Epithelial cell of esophagus (primary cell): ENCODE results near the gene GRB2.
"Not testable (repeated sequence)": the region's sequence is repeated elsewhere in the genome, so short reads cannot be mapped to it uniquely, and the experiment has no call there.

Source experiments
- DNase-seq: peaks from one replicate; pipeline ENCODE4 v3.0.0; 2010; ENCODE audit warnings: low read depth
- H3K4me3 ChIP-seq: 2 replicates; pipeline ENCODE4 v1.5.1; 2011; ENCODE audit warnings: mild to moderate bottlenecking, low read length, control low read depth
- CTCF ChIP-seq: IDR thresholded peaks from 2 replicates; pipeline ENCODE4 v1.5.1; 2011; ENCODE audit warnings: low read depth, mild to moderate bottlenecking, low read length, control low read depth, inconsistent platforms; ENCODE audit not compliant: insufficient read depth; ENCODE audit errors: missing control alignments

GRB2 gene

GRCh38 chr17:75287221-75287620 is 118.3 kb downstream of the GRB2 start:
- H3K4me3 ChIP-seq, result no peak overlapping the region
- DNase-seq, result no peak
- TF ChIP-seq CTCF, result no peak

- no peak overlapping the region for H3K4me3 ChIP-seq
- TF ChIP-seq CTCF, result no peak
- DNase-seq, result no peak
These were observed 120.4 kb downstream of the GRB2 start for GRCh38 chr17:75285123-75285522.

- not testable (repeated sequence) for H3K4me3 ChIP-seq
These were observed 125.3 kb downstream of the GRB2 start for GRCh38 chr17:75280189-75280588.

DNA sequence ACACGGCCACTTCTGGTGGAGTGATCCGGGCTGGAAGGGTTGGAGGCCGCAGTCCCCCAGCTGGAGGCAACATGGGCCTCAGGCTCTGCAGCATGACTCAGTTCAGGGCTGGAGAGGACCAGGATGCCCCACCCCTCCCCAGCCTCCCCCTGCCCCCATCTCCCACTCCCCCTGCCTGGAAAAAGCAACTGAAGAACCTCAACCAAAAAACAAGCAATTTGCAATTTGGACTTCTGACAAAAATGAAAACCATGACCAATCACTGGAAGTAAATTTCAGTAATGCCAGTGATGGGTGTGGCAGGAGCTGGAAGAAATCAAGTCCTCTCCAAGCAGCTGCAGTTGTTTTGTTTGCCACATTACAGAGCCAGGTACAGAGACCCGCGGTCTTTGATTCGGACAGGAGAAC is 127.8 kb downstream of the GRB2 start:
- DNase-seq, result peak; percentile 25
- no peak for TF ChIP-seq CTCF
- H3K4me3 ChIP-seq, result no peak overlapping the region

More at GRCh38 chr17:75280189-75280588, 125.3 kb downstream of the GRB2 start:
- not testable (repeated sequence) for DNase-seq

DNA sequence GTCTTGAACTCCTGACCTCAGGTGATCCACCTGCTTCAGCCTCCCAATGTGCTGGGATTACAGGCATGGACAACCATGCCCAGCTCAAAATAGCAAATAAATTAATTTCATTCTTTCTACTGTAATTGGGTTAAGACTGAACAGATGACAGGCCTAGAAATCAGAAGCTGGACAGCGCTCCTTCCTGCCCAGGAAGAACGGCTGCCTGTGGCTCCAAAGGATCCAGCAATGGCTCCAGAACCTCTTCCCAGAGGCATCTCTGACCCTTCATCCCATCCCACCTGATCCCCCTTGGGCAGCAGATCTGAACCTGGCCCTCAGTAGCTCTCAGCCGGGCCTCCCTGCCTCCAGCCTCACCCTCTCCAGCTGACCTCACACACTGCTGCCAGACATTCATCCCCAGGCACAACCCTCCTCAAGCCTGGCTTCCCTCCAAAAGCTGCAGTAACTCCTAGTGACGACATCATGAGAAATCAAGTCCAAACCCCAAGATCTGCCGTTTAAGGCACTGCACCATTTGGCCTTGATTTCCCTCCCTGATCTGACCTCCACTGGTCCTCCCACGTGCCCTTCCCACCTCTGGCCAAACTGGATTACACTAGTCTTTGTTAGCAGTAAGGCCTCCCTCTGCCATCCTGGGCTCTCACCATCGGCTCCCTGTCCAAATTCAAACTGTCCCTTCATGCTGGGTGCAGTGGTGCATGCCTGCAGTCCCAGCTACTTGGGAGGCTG is 131.3 kb downstream of the GRB2 start:
- TF ChIP-seq CTCF, result no peak
- peak; percentile 76 for DNase-seq
- H3K4me3 ChIP-seq, result no peak overlapping the region

DNA sequence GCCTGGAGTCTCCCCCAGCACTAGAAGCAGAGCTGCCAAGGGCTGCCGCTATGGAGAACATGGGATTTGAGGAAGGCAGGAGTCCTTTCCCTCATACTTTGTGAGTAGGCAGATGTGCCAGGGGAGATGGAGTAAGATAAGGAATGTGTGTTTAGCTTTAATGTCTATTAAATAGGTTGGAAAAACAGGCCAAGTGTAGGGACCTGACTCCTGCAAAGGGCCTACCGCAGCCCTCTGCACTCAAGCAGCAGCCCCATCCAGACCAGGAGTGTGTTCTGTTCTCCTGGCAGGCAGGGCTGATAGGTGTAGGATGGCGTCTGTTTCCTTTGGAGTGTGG is 132.7 kb downstream of the GRB2 start:
- DNase-seq, result no peak
- no peak overlapping the region for H3K4me3 ChIP-seq
- no peak for TF ChIP-seq CTCF

DNA sequence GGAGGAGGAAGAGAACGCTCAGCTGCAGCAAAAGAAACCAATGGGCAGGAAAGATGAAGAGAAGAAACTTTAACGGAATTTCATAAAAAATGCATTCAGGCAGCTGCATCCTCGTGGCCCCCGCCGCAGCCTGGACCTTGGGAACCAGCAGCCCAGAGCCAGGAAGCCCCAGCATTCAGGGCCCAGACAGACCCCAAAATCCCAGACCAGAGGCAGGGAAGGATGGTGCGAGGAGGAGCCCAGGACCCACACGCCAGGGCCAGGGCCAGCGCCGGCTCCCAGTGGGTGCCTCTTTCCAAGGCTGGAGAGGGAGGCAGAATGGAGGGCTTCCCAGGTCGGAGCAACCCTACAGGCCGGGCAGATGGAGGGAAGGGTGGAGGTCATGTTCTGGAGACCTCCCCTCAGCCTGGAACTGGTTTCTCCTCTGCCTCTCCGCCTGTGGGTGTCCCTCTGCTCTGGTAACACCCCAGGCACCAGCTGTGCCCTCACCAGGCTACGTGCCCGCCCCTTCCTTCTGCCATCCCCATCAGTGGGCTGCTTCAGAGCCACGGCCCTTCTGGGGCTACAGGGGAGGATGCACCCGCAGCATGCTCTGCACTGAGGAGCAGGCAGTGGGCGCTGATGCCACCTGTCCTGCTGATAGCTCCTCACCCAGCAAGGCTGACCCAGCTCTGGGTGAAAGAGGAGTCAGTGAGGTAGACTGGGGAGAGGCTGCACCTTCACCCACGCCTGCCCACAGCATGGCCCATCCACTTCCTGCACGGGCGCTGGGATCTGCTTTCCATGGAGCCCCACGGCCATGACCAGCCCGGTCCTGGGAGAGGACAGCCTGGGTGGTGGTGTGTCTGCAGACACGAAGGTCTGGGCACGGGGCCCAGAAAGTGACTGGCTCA is 133.3 kb downstream of the GRB2 start:
- no peak for DNase-seq
- H3K4me3 ChIP-seq, result peak overlapping the region; percentile 68
- TF ChIP-seq CTCF, result no peak
